ENCODE measurements around the gene GSDME. TPM values are rescaled to one million over a fixed set of nuclear protein-coding genes. Genes with fewer than 3 reads are reported as not detected.

The GSDME gene
- total and polyA plus RNA-seq, 7 donors: 4.9 to 32.1 (median 14.1) TPM

GRCh38 chr7:24728503-24729364, 28.5 kb downstream of the GSDME start:
- peak in 3 of 4 donors; percentile 39 to 68 (median 44) for ATAC-seq
- no peak overlapping the region for H3K4me3 ChIP-seq
- DNase-seq: no peak
- H3K36me3 ChIP-seq (ENCODE audit: insufficient read depth in 1 of 2, low read depth in 1 of 2): no peaks in the 10 kb centered on the region
- H3K4me1 ChIP-seq: peaks cover 17% of the 10 kb centered on the region
- TF ChIP-seq CTCF (IDR thresholded peaks at IDR 0.05): no peak
- H3K27me3 ChIP-seq (ENCODE audit: insufficient read depth in 3 of 3, low read length in 2 of 3): no peaks in the 10 kb centered on the region
- no peaks in the 10 kb centered on the region for H3K9me3 ChIP-seq
- 33 to 48% (median 38%) methylated on average over 16 of the region's 16 CpGs for WGBS, 3 donors
- intact Hi-C loops (cut with DNase I): no loop called here
- no peak overlapping the region for H3K27ac ChIP-seq

- WGBS, 3 donors: 65 to 74% (median 67%) methylated on average over 7 of the region's 7 CpGs
- ATAC-seq: no peak
- no peak for TF ChIP-seq CTCF (IDR thresholded peaks at IDR 0.05)
- Histone ChIP-seq H3K9me3 (no peaks in the 10 kb centered on the region), H3K27ac (no peak overlapping the region), H3K4me1 (peaks cover 13% of the 10 kb centered on the region), H3K4me3 (no peak overlapping the region), H3K36me3 (ENCODE audit: insufficient read depth in 1 of 2, low read depth in 1 of 2) (no peaks in the 10 kb centered on the region), H3K27me3 (ENCODE audit: insufficient read depth in 3 of 3, low read length in 2 of 3) (no peaks in the 10 kb centered on the region)
- no peak for DNase-seq
- intact Hi-C loops (cut with DNase I): no loop called here
Measured at GRCh38 chr7:24728121-24728500, 29.2 kb downstream of the GSDME start.

GRCh38 chr7:24727154-24728120, 29.8 kb downstream of the GSDME start:
- Histone ChIP-seq H3K36me3 (ENCODE audit: insufficient read depth in 1 of 2, low read depth in 1 of 2) (no peaks in the 10 kb centered on the region), H3K4me1 (peaks cover 13% of the 10 kb centered on the region), H3K4me3 (no peak overlapping the region), H3K27me3 (ENCODE audit: insufficient read depth in 3 of 3, low read length in 2 of 3) (no peaks in the 10 kb centered on the region), H3K9me3 (no peaks in the 10 kb centered on the region), H3K27ac (no peak overlapping the region)
- WGBS, 3 donors: 82 to 86% (median 83%) methylated on average over 13 of the region's 13 CpGs
- intact Hi-C loops (cut with DNase I): no loop called here
- ATAC-seq: peak in 3 of 4 donors; percentile 59 to 69 (median 69)
- peak; percentile 50 to 68 for DNase-seq
- TF ChIP-seq CTCF (IDR thresholded peaks at IDR 0.05): no peak

GRCh38 chr7:24725554-24726241, 31.6 kb downstream of the GSDME start:
- Histone ChIP-seq H3K4me1 (peaks cover 13% of the 10 kb centered on the region), H3K9me3 (no peaks in the 10 kb centered on the region), H3K36me3 (ENCODE audit: insufficient read depth in 1 of 2, low read depth in 1 of 2) (no peaks in the 10 kb centered on the region), H3K27me3 (ENCODE audit: insufficient read depth in 3 of 3, low read length in 2 of 3) (no peaks in the 10 kb centered on the region), H3K27ac (no peak overlapping the region), H3K4me3 (no peak overlapping the region)
- DNase-seq: no peak
- 88 to 89% (median 89%) methylated on average over 14 of the region's 14 CpGs for WGBS, 3 donors
- ATAC-seq: no peak
- intact Hi-C loops (cut with DNase I): no loop called here
- TF ChIP-seq CTCF (IDR thresholded peaks at IDR 0.05): no peak

Measured in psoas muscle (tissue), 8 donors.